Measurements from ENCODE around the gene POP7.

POP7 gene

DNA sequence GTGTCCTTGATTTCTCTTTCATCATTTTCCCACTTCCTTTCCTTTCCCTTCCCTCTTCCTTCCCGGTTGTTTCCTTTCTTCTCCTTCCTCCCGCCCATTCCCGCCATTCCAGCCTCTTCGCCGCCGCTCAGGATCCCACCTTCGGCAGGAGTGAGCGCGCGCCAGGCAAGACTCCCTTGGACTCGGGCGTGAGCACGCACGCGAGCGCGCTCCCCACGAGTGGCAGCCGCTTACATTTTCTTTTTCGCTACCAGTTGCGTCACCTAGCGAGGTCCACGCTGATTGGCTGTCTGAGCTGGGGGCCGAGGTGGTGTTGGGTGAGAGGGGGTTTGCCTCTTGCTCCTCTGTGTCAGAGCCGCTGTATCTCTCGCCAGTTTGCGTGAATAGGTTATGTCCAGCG is 39.3 kb downstream of the POP7 start:
- no peak for TF ChIP-seq NFIC (IDR thresholded peaks at IDR 0.05)
- no peak for TF ChIP-seq CEBPB (IDR thresholded peaks at IDR 0.05)
- no peak for TF ChIP-seq USF1 (IDR thresholded peaks at IDR 0.05)
- TF ChIP-seq, protein P1, sequence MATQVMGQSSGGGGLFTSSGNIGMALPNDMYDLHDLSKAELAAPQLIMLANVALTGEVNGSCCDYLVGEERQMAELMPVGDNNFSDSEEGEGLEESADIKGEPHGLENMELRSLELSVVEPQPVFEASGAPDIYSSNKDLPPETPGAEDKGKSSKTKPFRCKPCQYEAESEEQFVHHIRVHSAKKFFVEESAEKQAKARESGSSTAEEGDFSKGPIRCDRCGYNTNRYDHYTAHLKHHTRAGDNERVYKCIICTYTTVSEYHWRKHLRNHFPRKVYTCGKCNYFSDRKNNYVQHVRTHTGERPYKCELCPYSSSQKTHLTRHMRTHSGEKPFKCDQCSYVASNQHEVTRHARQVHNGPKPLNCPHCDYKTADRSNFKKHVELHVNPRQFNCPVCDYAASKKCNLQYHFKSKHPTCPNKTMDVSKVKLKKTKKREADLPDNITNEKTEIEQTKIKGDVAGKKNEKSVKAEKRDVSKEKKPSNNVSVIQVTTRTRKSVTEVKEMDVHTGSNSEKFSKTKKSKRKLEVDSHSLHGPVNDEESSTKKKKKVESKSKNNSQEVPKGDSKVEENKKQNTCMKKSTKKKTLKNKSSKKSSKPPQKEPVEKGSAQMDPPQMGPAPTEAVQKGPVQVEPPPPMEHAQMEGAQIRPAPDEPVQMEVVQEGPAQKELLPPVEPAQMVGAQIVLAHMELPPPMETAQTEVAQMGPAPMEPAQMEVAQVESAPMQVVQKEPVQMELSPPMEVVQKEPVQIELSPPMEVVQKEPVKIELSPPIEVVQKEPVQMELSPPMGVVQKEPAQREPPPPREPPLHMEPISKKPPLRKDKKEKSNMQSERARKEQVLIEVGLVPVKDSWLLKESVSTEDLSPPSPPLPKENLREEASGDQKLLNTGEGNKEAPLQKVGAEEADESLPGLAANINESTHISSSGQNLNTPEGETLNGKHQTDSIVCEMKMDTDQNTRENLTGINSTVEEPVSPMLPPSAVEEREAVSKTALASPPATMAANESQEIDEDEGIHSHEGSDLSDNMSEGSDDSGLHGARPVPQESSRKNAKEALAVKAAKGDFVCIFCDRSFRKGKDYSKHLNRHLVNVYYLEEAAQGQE (IDR thresholded peaks at IDR 0.05; ENCODE audit: low read depth), result no peak
- TF ChIP-seq, protein P2, sequence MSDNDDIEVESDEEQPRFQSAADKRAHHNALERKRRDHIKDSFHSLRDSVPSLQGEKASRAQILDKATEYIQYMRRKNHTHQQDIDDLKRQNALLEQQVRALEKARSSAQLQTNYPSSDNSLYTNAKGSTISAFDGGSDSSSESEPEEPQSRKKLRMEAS (IDR thresholded peaks at IDR 0.05), result 0 out of 2 replicates have a peak, but pooled peaks have one; percentile 40
- no peak for TF ChIP-seq CREB1 (IDR thresholded peaks at IDR 0.05; ENCODE audit: low read depth)
- no peak for TF ChIP-seq FOXM1 (IDR thresholded peaks at IDR 0.05; ENCODE audit: borderline replicate concordance, low read depth)
- TF ChIP-seq TEAD4 (IDR thresholded peaks at IDR 0.05), result no peak

- TF ChIP-seq YY1 (IDR thresholded peaks at IDR 0.05; ENCODE audit: low read depth), result no peak
- TF ChIP-seq TAF1 (IDR thresholded peaks at IDR 0.05; ENCODE audit: low read depth), result no peak
- TF ChIP-seq CEBPB (IDR thresholded peaks at IDR 0.05), result no peak
- TF ChIP-seq, protein P2 (IDR thresholded peaks at IDR 0.05), result no peak
- TF ChIP-seq ZBTB7A (IDR thresholded peaks at IDR 0.05; ENCODE audit: low read depth), result no peak
- TF ChIP-seq USF1 (IDR thresholded peaks at IDR 0.05), result no peak
- TF ChIP-seq TEAD4 (IDR thresholded peaks at IDR 0.05), result no peak
- TF ChIP-seq CREB1 (IDR thresholded peaks at IDR 0.05; ENCODE audit: low read depth), result no peak
- TF ChIP-seq RAD21 (IDR thresholded peaks at IDR 0.05; ENCODE audit: low read depth), result no peak
- TF ChIP-seq NFIC (IDR thresholded peaks at IDR 0.05), result no peak
- TF ChIP-seq FOXM1 (IDR thresholded peaks at IDR 0.05; ENCODE audit: borderline replicate concordance, low read depth), result no peak
- TF ChIP-seq EGR1 (IDR thresholded peaks at IDR 0.05), result no peak
- TF ChIP-seq, protein P1 (IDR thresholded peaks at IDR 0.05; ENCODE audit: low read depth), result no peak
- no peak for TF ChIP-seq EP300 (IDR thresholded peaks at IDR 0.05; ENCODE audit: borderline replicate concordance)
- no peak for TF ChIP-seq TCF12 (IDR thresholded peaks at IDR 0.05; ENCODE audit: low read depth)
Measured at GRCh38 chr7:100752994-100753393, 47.1 kb downstream of the POP7 start.

- TF ChIP-seq USF1 (IDR thresholded peaks at IDR 0.05) (no peak), NFIC (IDR thresholded peaks at IDR 0.05) (no peak), CEBPB (IDR thresholded peaks at IDR 0.05) (no peak), YY1 (IDR thresholded peaks at IDR 0.05; ENCODE audit: low read depth) (no peak), EP300 (IDR thresholded peaks at IDR 0.05; ENCODE audit: borderline replicate concordance) (no peak), EGR1 (IDR thresholded peaks at IDR 0.05) (no peak), TEAD4 (IDR thresholded peaks at IDR 0.05) (no peak), RAD21 (IDR thresholded peaks at IDR 0.05; ENCODE audit: low read depth) (no peak), TCF12 (IDR thresholded peaks at IDR 0.05; ENCODE audit: low read depth) (no peak), CREB1 (IDR thresholded peaks at IDR 0.05; ENCODE audit: low read depth) (no peak), ZBTB7A (IDR thresholded peaks at IDR 0.05; ENCODE audit: low read depth) (no peak), TAF1 (IDR thresholded peaks at IDR 0.05; ENCODE audit: low read depth) (no peak), FOXM1 (IDR thresholded peaks at IDR 0.05; ENCODE audit: borderline replicate concordance, low read depth) (no peak)
- TF ChIP-seq, protein P1 (IDR thresholded peaks at IDR 0.05; ENCODE audit: low read depth), result no peak
- TF ChIP-seq, protein P2 (IDR thresholded peaks at IDR 0.05), result no peak
Measured at GRCh38 chr7:100753750-100754149, 47.8 kb downstream of the POP7 start.
